ENCODE results near the gene TMEFF2. TPM values are rescaled to one million over a fixed set of nuclear protein-coding genes. Genes with fewer than 3 reads are reported as not detected.

TMEFF2 gene
- total RNA-seq, 1 experiment from 2014 or later = not detected

- no peak for DNase-seq (ENCODE audit: low read depth)
- in situ Hi-C loops (cut with HindIII; ENCODE audit: low pct_unique_long_range_greater_than_20kb, low sequenced_read_pairs) = no loop called here
These were observed 187.0 kb downstream of the TMEFF2 start for GRCh38 chr2:192007581-192008228.

DNA sequence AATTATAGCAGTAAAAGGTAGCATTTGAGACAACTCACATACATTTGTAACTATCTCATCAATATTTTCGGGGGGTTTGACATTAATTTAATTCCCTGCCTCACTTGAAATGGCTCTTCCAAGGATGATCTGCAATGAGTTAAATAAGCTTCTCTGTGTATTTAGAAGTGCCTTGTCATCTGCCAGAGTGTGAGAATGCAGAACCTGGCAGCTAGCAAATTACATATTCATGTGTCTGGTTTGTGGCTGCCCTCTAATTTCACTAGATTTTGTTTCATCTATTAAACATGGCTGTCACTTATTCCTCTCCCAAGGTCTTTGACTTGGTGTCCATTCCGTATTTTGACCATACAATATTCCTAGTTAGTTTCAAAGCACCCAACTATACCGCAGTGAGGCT lies 189.5 kb downstream of the TMEFF2 start:
- DNase-seq (ENCODE audit: low read depth) = no peak
- in situ Hi-C loops (cut with HindIII; ENCODE audit: low pct_unique_long_range_greater_than_20kb, low sequenced_read_pairs) = no loop called here

DNA sequence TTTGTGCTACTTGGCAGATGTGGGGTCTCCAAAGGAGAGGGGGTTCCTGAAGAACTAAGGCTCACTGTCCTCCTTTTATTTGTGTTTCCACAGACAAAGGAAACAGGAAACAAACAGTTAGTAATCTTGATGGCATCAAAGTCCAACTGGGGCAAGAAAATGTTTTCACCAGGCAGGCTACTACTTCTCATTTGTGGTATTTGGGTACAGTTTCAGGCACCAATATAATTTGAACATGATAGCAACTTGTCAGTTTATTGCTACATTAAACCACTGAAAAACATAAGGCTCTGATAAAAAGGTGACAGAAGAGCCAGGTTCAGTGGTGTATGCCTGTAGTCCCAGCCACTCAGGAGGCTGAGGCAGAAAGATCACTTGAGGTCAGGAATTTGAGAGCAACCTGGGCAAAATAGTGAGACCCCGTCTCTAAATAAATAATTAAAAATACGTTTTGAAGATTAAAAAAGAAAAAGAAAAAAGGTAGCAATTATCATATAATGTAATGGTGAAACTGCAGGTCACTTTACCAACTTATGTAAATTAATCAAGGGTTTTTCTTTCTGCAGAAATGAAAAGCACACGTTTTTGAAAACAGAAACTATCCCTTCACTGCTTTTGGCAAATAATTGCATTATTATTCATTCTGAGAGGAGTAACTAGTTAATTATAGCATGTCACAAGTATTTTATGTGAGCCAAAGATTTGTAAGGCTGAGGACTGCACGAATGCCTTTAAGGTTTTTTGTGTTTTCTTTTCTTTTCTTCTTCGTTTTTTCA lies 190.4 kb downstream of the TMEFF2 start:
- no peak for DNase-seq (ENCODE audit: low read depth)
- in situ Hi-C loops (cut with HindIII; ENCODE audit: low pct_unique_long_range_greater_than_20kb, low sequenced_read_pairs) = no loop called here

- in situ Hi-C loops (cut with HindIII; ENCODE audit: low pct_unique_long_range_greater_than_20kb, low sequenced_read_pairs) = no loop called here
- no peak for DNase-seq (ENCODE audit: low read depth)
These were observed 192.3 kb downstream of the TMEFF2 start for GRCh38 chr2:192002418-192002817.

DNA sequence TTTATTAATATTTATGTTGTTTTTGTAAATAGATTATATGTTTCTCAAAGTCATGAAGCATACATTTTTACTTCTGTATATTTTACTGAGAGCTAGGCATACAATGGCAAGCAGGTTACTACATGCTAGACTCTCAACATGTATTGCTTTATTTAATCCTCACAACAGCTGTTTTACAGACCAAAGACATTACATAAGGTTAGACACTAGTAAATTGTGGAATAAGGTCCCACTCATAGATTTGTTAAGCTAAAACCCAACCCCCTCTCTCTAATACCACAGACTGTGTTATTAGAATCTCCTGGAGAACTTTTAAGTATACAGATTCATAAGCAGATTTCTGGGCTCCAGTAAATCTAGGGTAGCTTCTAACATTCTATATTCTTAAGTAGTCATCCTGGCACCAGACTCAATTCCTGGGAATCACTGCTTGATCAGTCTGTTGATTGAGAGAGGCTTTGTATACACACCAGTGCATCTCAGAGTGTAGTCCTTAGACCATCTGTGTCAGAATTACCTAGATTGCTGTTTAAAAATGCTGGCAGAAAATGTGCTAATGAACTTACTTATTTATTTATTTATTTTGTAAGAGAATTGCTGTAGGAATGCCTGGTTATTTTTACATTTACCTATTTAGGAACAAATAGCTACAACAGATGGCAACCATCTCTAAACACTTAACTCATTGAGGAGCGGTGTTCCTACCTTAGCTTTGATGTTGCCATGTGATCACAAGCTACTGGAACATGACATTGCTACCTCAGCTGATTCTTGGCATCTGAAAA lies 194.3 kb downstream of the TMEFF2 start:
- in situ Hi-C loops (cut with HindIII; ENCODE audit: low pct_unique_long_range_greater_than_20kb, low sequenced_read_pairs) = no loop called here
- DNase-seq (ENCODE audit: low read depth) = no peak

- DNase-seq (ENCODE audit: low read depth) = no peak
- in situ Hi-C loops (cut with HindIII; ENCODE audit: low pct_unique_long_range_greater_than_20kb, low sequenced_read_pairs) = loop anchor here (25.0 kb wide), 1 partner anchor 437 kb away; no protein-coding TSS in a partner anchor
These were observed 195.5 kb downstream of the TMEFF2 start for GRCh38 chr2:191999101-191999841.

- in situ Hi-C loops (cut with HindIII; ENCODE audit: low pct_unique_long_range_greater_than_20kb, low sequenced_read_pairs) = loop anchor here (25.0 kb wide), 1 partner anchor 433 kb away; no protein-coding TSS in a partner anchor
- DNase-seq (ENCODE audit: low read depth) = no peak
These were observed 199.4 kb downstream of the TMEFF2 start for GRCh38 chr2:191995285-191995684.

DNA sequence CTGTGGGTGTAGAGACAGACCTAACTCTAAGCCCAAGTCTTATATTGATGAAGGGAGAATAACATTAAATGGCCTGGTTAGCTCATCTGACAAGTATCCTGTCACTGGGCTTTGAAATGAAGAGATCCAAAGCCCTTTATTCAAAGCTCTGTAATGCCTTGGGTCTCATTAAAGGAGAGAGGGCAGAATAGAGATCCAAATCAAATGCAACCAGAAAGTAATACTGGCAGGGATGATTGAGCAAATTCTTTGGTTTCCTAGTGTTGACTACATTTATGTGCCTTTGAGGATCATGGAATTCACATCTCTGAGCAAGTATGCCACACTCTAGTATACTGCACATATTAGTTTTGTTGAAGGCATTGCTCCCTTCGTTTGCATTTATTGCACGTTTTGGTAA lies 200.0 kb downstream of the TMEFF2 start:
- DNase-seq (ENCODE audit: low read depth) = no peak
- in situ Hi-C loops (cut with HindIII; ENCODE audit: low pct_unique_long_range_greater_than_20kb, low sequenced_read_pairs) = loop anchor here (25.0 kb wide), 1 partner anchor 432 kb away; no protein-coding TSS in a partner anchor

- in situ Hi-C loops (cut with HindIII; ENCODE audit: low pct_unique_long_range_greater_than_20kb, low sequenced_read_pairs) = loop anchor here (25.0 kb wide), 1 partner anchor 429 kb away; no protein-coding TSS in a partner anchor
- no peak for DNase-seq (ENCODE audit: low read depth)
These were observed 203.3 kb downstream of the TMEFF2 start for GRCh38 chr2:191991442-191991841.

DNA sequence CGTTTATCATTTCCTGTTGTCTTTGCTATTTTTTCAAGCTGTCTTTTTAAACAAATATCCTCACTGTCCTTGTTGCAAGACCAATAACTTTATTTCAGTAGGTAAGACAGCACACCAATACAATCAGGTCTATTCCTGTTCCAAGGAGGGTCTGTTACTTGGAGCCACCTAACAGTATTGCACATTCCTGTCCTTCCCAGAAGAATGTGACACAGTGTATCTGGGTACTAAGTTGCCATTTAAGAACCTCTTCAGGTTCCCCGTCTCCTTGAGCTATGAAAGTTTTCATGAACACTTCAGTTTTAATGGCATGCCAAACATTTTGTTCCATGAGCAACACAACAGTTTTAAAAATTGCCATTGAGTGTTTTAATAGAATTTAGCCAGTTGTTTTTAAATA lies 209.0 kb downstream of the TMEFF2 start:
- DNase-seq (ENCODE audit: low read depth) = no peak
- in situ Hi-C loops (cut with HindIII; ENCODE audit: low pct_unique_long_range_greater_than_20kb, low sequenced_read_pairs) = loop anchor here (25.0 kb wide), 1 partner anchor 423 kb away; no protein-coding TSS in a partner anchor

- in situ Hi-C loops (cut with HindIII; ENCODE audit: low pct_unique_long_range_greater_than_20kb, low sequenced_read_pairs) = loop anchor here (25.0 kb wide), 1 partner anchor 421 kb away; no protein-coding TSS in a partner anchor
- DNase-seq (ENCODE audit: low read depth) = no peak
These were observed 211.1 kb downstream of the TMEFF2 start for GRCh38 chr2:191983591-191983990.

- DNase-seq (ENCODE audit: low read depth) = peak; percentile 40
- in situ Hi-C loops (cut with HindIII; ENCODE audit: low pct_unique_long_range_greater_than_20kb, low sequenced_read_pairs) = loop anchor here (25.0 kb wide), 1 partner anchor 421 kb away; no protein-coding TSS in a partner anchor
These were observed 211.5 kb downstream of the TMEFF2 start for GRCh38 chr2:191983186-191983585.

DNA sequence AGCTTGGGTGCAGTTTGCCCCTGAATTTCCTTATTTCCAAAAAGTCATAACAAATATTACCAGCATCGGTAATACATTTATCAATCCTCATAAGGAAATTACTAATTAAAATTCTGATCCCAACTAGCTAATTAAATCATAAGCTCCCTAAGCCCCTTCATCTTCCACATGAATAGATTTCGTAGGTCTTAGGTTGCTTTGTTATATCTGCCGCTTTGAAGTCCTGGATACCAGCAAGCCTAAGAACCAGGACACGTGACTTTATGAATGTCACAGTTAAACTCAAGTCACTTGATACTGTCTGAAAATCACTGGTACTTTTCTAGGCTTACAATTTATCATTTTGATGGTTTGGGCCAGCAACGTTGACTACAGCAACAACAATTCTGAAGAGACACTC lies 213.0 kb downstream of the TMEFF2 start:
- in situ Hi-C loops (cut with HindIII; ENCODE audit: low pct_unique_long_range_greater_than_20kb, low sequenced_read_pairs) = loop anchor here (25.0 kb wide), 1 partner anchor 419 kb away; no protein-coding TSS in a partner anchor
- no peak for DNase-seq (ENCODE audit: low read depth)

- DNase-seq (ENCODE audit: low read depth) = no peak
- in situ Hi-C loops (cut with HindIII; ENCODE audit: low pct_unique_long_range_greater_than_20kb, low sequenced_read_pairs) = loop anchor here (25.0 kb wide), 1 partner anchor 418 kb away; no protein-coding TSS in a partner anchor
These were observed 214.2 kb downstream of the TMEFF2 start for GRCh38 chr2:191980483-191980882.

DNA sequence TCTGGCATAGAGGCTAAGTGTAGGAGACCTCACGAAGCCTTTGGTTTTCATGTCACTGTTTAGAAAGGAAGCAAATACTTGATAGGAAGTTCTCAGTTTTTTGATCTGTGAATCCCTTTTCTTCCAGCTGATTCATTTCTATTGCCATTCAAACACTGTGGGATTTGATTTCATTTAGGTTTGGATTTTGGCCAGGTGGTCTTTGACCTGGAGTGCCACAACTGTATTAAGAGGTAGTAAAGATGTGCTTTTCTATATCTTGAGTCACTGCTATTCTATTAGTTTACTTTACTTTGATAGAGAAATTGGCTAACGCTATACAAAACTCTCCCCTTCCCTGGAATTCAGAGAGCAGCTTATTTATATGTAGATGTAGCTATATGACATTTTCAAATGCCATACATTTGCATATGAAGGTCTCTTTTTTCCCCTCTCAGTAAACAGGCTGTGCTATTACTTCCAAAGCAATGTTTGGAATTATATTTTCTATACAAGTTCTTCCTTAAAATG lies 215.5 kb downstream of the TMEFF2 start:
- in situ Hi-C loops (cut with HindIII; ENCODE audit: low pct_unique_long_range_greater_than_20kb, low sequenced_read_pairs) = loop anchor here (25.0 kb wide), 1 partner anchor 417 kb away; no protein-coding TSS in a partner anchor
- no peak for DNase-seq (ENCODE audit: low read depth)

DNA sequence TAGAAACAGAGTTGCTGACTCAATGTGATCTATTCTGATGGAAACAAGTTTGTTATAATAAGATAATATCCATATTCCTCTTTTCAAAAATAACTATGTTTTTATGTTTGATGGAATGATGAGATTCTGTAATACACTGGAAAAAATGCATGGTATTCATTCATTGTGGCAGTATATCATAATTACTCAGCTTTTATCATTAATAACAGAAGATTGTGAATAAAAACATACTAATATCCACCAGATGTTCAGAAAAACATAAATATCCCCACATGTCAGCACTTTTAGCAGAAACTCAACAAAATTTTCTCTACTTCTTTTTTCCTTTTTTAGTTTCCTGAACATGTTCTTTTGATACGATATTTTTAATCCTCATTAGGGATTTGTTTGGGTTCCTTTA lies 217.0 kb downstream of the TMEFF2 start:
- in situ Hi-C loops (cut with HindIII; ENCODE audit: low pct_unique_long_range_greater_than_20kb, low sequenced_read_pairs) = loop anchor here (25.0 kb wide), 1 partner anchor 415 kb away; no protein-coding TSS in a partner anchor
- no peak for DNase-seq (ENCODE audit: low read depth)

DNA sequence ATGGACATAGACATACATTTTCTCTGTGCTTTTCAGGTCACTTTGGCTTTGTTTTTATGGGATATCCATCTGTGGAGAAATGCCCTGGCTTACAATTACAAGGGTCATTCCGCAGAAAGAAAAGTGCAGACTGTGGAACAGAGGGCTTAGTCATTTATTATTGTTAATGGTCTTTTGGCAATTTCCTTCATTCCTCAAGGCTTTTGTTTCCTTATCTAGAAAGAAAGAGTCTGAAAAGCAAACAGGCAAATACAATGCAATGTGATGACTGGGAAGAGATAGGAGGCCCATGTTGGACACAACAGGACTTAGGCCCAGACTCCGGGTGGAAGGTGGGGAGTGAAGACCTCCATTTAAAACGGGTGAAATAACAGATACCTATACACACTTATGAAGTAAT lies 218.3 kb downstream of the TMEFF2 start:
- peak; percentile 89 for DNase-seq (ENCODE audit: low read depth)
- in situ Hi-C loops (cut with HindIII; ENCODE audit: low pct_unique_long_range_greater_than_20kb, low sequenced_read_pairs) = loop anchor here (25.0 kb wide), 1 partner anchor 414 kb away; no protein-coding TSS in a partner anchor
